ENCODE data around the gene CFAP97D2. TPM values are rescaled to one million over a fixed set of nuclear protein-coding genes. Genes with fewer than 3 reads are reported as not detected.

Gene CFAP97D2
- total RNA-seq, 2 experiments from 2014 or later = not detected

DNA sequence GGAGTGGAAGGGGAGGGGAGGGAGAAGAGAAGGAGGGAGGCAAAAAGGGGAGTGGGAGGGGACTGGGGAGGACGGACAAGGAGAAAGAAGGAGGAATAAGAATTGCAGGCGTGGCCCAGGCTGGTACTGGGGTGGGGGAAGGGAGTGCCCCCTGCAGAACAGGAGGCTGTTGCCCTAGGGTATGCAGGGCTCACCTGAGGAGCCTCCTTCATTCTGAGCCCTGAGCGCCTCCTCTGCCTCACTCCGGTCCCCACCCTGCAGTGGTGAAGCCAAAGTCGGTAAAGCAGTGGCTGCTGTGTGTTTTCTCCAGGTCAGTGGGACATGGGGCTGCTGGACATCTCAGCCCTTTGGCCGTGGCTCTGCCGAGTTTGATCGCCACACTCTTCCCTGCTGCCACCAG lies 46.6 kb downstream of the CFAP97D2 start:
- DNase-seq = no peak
- Mint-ChIP-seq H3K27ac (no peak overlapping the region), H3K4me1 (peaks cover 55% of the 10 kb centered on the region), H3K9me3 (no peaks in the 10 kb centered on the region), H3K27me3 (no peaks in the 10 kb centered on the region), H3K36me3 (no peaks in the 10 kb centered on the region), H3K4me3 (no peak overlapping the region)

DNA sequence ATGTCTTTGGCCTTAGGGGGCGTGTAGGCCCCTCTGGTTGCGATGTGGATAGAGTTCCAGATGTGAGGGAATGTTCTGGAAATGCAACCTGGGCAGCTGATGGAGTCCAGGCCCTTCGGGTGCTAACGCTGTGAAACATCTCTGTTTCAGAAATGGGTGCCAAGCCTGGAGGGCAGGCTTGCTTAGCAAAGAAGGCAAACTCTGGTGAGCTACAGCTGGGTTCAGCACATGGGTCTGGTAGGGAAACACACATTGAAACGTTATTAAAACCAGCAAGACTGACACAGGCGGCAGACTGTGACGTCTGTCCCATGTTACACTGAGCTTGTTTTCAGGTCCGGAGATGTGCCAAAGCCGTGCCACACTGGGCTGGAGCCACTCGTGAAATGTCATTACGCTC lies 47.0 kb downstream of the CFAP97D2 start:
- peaks cover 52% of the 10 kb centered on the region for H3K4me1 Mint-ChIP-seq
- H3K27ac Mint-ChIP-seq = no peak overlapping the region
- no peak for DNase-seq
- H3K4me3 Mint-ChIP-seq = no peak overlapping the region
- H3K9me3 Mint-ChIP-seq = no peaks in the 10 kb centered on the region
- H3K36me3 Mint-ChIP-seq = no peaks in the 10 kb centered on the region
- H3K27me3 Mint-ChIP-seq = no peaks in the 10 kb centered on the region

DNA sequence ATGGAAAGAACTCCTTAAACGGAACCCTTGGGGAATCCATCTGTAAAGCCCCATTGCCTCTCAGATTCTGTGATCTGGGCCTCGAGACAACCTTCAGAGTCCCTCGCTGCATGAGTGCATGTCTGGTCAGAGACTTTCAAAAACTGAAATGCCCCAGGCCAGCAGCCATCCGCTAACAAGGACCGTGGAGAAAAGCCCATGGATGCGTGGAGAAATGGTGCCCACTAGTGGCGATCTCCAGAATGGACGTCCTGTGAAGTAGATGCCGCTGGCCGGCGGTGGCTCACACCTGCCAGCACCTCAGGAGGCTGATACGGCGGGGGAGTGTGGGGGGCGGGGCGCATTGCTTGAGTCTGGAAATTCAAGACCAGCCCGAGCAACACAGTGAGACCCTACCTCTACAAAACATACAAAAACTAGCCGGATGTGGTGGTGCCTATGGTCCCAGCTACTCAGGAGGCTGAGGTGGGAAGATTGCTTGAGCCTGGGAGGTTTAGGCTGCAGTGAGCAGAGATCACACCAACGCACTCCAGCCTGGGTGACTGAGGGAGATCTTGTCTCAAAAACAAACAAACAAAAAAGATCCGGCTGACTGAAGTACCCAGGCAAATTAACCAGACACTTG lies 47.8 kb downstream of the CFAP97D2 start:
- Mint-ChIP-seq H3K27me3 (no peaks in the 10 kb centered on the region), H3K27ac (no peak overlapping the region), H3K36me3 (no peaks in the 10 kb centered on the region), H3K4me1 (peaks cover 44% of the 10 kb centered on the region), H3K4me3 (no peak overlapping the region), H3K9me3 (no peaks in the 10 kb centered on the region)
- DNase-seq = peak; percentile 78

DNA sequence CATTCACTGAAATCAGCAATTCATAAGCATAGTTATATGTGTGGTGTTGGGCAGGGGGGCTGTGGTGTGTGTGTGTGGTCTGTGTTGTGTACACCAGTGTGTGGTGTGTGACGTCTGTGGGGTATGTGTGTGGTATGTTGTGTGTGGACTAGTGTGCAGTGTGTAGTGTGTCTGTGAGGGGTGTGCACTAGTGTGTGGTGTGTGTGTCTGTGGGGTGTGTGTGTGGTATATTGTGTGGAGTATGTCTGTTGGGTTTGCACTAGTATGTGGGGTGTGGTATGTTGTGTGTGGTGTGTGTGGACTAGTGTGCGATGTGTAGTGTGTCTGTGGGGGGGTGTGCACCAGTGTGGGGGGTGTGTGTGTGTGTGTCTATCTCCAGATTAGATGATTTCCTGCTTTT lies 48.5 kb downstream of the CFAP97D2 start:
- Mint-ChIP-seq H3K9me3 (no peaks in the 10 kb centered on the region), H3K27ac (no peak overlapping the region), H3K4me3 (no peak overlapping the region), H3K27me3 (no peaks in the 10 kb centered on the region), H3K4me1 (peaks cover 38% of the 10 kb centered on the region), H3K36me3 (no peaks in the 10 kb centered on the region)
- no peak for DNase-seq

DNA sequence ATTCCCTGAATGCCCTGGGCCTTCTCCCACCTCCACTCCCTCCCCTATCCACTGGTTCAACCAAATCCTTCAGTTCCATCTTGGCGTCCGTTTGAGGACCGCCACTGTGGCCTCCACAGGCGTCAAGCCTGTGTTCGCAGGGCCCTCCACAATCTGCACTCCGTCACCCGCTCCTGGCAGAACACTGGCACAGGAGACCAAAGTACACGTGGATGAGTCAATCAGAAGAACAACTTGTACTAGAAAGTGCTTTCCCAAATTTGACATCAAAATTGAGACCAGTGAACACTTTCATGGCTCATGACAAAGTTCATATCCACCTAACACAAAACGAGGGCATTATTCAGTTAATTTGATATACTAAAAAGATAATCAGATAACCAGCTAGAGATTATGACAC lies 49.1 kb downstream of the CFAP97D2 start:
- Mint-ChIP-seq H3K9me3 (no peaks in the 10 kb centered on the region), H3K4me1 (peaks cover 34% of the 10 kb centered on the region)

DNA sequence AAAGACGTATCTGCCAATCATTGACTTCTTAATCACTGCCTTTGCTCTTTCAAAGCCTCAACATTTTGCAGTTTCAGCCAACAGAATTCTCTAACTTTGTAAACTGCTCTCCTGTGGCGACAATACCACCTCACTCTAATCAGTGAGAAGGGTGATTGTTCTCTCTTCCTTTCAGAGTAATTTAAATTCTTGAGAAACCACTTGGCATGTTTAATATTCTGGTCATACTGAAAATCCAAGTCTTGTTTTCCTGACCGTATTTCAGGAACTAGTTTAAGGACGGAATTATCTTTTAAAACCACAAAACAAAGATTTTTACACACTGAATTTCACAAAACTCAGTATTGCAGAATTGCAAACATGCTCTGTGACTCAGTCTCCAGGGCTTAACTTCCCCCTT lies 50.4 kb downstream of the CFAP97D2 start:
- H3K4me1 Mint-ChIP-seq = peaks cover 35% of the 10 kb centered on the region
- H3K27ac Mint-ChIP-seq = no peak overlapping the region
- H3K36me3 Mint-ChIP-seq = no peaks in the 10 kb centered on the region
- DNase-seq = no peak
- peaks cover 3% of the 10 kb centered on the region for H3K9me3 Mint-ChIP-seq
- no peaks in the 10 kb centered on the region for H3K27me3 Mint-ChIP-seq
- H3K4me3 Mint-ChIP-seq = no peak overlapping the region

More for the DNA sequence above, 49.1 kb downstream of the CFAP97D2 start:
- H3K27ac Mint-ChIP-seq = no peak overlapping the region
- no peak for DNase-seq
- H3K36me3 Mint-ChIP-seq = no peaks in the 10 kb centered on the region
- no peaks in the 10 kb centered on the region for H3K27me3 Mint-ChIP-seq
- no peak overlapping the region for H3K4me3 Mint-ChIP-seq

DNA sequence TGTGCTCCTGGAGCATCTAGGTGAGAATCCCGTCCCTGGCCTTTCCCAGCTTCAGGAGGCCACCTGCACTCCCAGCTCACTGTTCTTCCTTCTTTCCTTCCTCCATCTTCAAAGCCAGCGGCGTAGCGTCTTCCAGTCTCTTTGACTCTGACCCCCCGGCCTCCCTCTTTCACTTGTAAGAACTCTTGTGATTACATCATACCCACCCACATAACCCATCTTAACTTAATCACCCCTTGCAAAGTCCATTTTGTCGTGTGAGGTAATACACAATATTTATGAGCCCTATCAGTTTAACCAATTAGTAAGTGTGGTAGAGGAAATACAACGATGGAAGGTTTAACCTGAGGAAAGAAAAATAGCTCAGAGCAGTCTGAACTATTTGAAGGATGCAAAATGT lies 51.1 kb downstream of the CFAP97D2 start:
- Mint-ChIP-seq H3K36me3 (no peaks in the 10 kb centered on the region), H3K4me3 (no peak overlapping the region), H3K9me3 (peaks cover 4% of the 10 kb centered on the region), H3K27me3 (no peaks in the 10 kb centered on the region), H3K4me1 (peaks cover 30% of the 10 kb centered on the region), H3K27ac (peak overlapping the region; percentile 11)
- no peak for DNase-seq

DNA sequence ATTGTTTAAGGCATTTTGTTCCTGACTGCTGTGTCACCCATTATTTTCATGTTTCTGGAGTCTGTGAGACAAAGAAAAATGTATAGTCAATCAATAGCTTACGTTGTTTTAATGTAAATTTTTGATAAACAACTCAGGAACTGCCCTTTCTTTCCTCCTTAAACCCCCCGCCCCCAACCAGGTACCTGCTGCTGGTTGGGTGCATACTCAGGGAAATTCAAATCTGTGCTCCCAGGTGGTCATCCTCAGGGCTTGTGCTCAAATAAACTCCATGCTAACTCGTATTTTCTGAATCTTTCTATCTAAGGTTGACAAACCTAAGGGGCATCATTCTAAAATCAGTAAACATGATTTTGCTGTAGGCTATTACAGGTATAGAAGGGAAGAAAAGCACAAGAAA lies 51.5 kb downstream of the CFAP97D2 start:
- H3K4me3 Mint-ChIP-seq = no peak overlapping the region
- H3K36me3 Mint-ChIP-seq = peaks cover 4% of the 10 kb centered on the region

DNA sequence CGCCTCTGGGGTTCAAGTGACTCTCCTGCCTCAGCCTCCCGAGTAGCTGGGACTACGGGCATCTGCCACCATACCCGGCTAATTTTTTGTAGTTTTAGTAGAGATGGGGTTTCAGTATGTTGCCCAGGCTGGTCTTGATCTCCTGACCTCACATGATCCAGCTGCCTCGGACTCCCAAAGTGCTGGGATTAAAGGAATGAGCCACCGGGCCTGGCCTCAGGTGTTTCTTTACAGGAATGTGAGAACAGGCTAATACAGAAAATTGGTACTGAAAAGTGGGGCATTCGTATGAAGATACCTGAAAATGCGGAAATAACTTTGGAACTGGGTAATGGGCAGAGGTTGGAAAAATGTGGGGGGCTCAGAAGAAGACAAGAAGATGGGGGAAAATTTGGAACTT lies 52.8 kb downstream of the CFAP97D2 start:
- Mint-ChIP-seq H3K27me3 (no peaks in the 10 kb centered on the region), H3K4me3 (no peak overlapping the region), H3K4me1 (peaks cover 37% of the 10 kb centered on the region), H3K27ac (no peak overlapping the region), H3K36me3 (peaks cover 8% of the 10 kb centered on the region), H3K9me3 (peaks cover 4% of the 10 kb centered on the region)
- DNase-seq = no peak

More for the DNA sequence above, 51.5 kb downstream of the CFAP97D2 start:
- Mint-ChIP-seq H3K27me3 (no peaks in the 10 kb centered on the region), H3K9me3 (peaks cover 4% of the 10 kb centered on the region), H3K4me1 (peaks cover 34% of the 10 kb centered on the region), H3K27ac (no peak overlapping the region)
- DNase-seq = no peak

DNA sequence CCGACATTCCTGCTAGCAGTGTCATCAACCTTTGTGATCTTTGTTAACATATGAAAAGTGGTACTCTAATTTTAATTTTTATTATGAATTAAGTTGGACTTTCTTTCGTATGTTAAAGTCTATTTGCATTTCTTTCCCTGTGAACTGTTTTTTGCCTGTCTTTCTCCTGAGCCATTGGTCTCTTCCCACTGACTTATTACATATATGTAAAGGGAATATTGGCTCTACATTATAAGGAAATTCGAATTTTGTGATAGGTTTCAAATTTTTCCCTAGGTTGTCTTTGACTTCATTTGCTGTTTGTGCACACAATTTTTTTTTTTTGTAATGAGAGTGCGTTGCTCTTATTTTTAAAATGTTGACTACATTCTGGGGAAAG lies 55.2 kb downstream of the CFAP97D2 start:
- Mint-ChIP-seq H3K4me3 (peak overlapping the region; percentile 90), H3K36me3 (peaks cover 22% of the 10 kb centered on the region), H3K4me1 (peaks cover 41% of the 10 kb centered on the region), H3K9me3 (peaks cover 4% of the 10 kb centered on the region), H3K27me3 (no peaks in the 10 kb centered on the region), H3K27ac (peak overlapping the region; percentile 93)
- DNase-seq = no peak

DNA sequence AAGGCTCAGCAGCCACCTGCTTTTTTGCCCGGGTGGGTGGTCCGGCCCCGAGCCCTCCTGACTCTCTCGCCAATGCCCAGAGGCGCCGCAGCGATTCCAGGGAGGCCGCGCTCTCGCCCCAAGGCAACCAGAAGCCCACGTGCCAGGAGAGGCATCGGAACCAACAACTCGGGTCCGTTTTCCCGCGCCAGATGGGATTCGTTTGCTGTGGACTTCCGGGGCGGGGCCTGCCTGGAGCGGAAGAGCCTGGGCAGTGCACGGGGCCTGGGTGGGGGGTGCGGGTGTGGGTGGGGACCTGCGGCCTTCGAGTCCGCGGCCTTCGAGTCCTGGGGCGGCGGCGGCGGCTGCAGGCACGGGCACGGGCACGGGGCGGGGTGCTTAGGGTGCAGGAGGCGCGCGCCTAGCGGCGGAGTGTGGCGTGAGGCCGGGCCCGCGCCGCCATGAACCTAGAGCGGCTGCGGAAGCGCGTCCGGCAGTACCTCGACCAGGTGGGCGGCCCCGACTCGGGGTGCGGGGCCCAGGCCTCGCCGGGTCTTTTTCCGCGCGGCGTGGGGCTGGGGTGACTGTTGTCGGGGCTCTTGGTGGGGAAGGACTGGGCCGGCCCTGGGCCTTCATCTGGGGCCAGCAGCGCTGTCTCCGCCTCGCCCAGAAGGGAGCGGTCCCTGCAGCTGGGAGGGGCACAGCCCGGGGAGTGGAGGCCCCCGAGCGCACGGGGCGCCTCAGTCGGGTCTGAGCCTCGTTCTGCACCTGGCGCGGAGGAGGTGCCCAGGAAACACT lies 55.8 kb downstream of the CFAP97D2 start, which contains the start of gene CDC16:
Gene CDC16 (plus strand): TSS at position 253 of the 777 bp plus-strand sequence. CDS start 188 bp downstream, at position 441.
- Mint-ChIP-seq H3K9me3 (peaks cover 4% of the 10 kb centered on the region), H3K27me3 (no peaks in the 10 kb centered on the region), H3K27ac (peak within 1 kb of the TSS; percentile 93), H3K4me1 (peaks cover 39% of the 10 kb centered on the region), H3K4me3 (peak within 1 kb of the TSS; percentile 90), H3K36me3 (peaks cover 22% of the 10 kb centered on the region)
- DNase-seq = peak; percentile 91

DNA sequence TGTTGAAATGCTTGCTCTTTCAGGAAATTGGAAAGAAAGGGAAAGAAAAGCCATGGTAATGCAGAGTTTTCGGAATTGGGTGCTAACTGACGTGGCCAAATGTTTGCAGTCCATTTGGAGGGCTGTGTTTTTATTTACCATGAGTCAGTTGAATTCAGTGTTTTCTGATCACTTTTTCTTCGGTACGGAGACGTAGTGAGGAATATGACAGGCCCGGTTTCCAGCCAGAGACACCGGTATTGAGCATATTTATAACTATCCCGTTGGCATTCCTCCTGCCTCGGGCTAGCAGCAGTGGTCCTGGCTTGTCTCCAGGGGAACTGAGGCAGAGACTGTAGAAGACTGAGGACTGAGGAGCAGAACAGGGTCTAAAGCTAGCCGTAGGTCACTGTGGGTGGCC lies 56.6 kb downstream of the CFAP97D2 start:
- peaks cover 23% of the 10 kb centered on the region for H3K36me3 Mint-ChIP-seq
- H3K4me1 Mint-ChIP-seq = peaks cover 30% of the 10 kb centered on the region
- no peak for DNase-seq
- H3K27ac Mint-ChIP-seq = peak overlapping the region; percentile 86
- peak overlapping the region; percentile 90 for H3K4me3 Mint-ChIP-seq
- peaks cover 4% of the 10 kb centered on the region for H3K9me3 Mint-ChIP-seq
- H3K27me3 Mint-ChIP-seq = no peaks in the 10 kb centered on the region

DNA sequence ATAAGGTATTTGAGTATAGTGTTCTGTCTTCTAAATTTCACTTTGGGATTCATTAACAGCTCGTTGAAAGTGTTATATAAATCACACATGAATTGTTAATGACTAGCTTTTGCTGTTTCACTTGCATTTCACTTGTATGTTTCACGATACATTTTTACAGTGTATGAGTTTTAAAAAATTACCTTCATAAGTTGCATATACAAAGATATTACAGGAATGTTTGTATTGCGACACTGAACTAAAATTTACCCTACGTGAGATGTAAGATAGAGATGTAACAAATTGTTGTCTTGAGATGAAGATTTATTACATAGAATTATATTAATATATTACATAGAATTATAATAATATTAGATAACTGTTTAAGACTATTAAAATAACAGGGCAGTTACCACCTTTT lies 57.2 kb downstream of the CFAP97D2 start:
- no peak for DNase-seq
- Mint-ChIP-seq H3K4me3 (peak overlapping the region; percentile 90), H3K27ac (no peak overlapping the region), H3K27me3 (no peaks in the 10 kb centered on the region), H3K36me3 (peaks cover 26% of the 10 kb centered on the region), H3K4me1 (peaks cover 30% of the 10 kb centered on the region), H3K9me3 (peaks cover 4% of the 10 kb centered on the region)

DNA sequence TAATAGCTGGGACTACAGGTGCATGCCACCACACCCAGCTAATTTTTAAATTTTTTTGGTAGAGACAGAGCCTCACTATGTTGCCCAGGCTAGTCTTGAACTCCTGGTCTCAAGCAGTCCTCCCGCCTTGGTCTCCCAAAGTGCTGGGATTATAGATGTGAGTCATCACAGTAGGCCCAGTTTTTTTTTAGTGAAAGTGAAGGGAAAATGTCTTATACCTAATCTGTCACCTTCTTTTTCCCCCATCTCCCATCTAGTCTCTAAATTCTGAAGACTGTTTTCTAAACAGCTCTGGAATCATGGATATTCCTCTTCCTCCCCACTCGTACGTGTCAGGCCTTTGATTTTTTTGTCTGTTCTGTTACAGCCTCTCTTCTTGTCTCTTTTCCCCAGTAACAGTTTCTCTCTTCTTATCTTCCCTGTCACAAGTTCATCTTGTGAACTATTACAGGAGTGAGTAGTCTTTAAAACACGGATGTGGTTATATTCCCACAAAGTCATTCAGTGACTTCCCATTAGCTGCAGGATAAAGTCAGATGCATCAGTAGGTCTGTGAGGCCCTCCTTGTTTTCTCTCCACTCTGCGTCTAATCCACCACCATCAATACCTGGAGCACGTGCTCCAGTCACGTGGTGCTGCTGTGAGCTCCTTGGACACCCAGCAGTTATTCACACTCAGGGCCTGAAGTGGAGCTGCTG lies 58.5 kb downstream of the CFAP97D2 start:
- peaks cover 31% of the 10 kb centered on the region for H3K36me3 Mint-ChIP-seq
- H3K9me3 Mint-ChIP-seq = peaks cover 4% of the 10 kb centered on the region
- H3K27me3 Mint-ChIP-seq = no peaks in the 10 kb centered on the region
- H3K4me3 Mint-ChIP-seq = peak overlapping the region; percentile 9
- H3K4me1 Mint-ChIP-seq = peaks cover 30% of the 10 kb centered on the region
- H3K27ac Mint-ChIP-seq = no peak overlapping the region
- no peak for DNase-seq

DNA sequence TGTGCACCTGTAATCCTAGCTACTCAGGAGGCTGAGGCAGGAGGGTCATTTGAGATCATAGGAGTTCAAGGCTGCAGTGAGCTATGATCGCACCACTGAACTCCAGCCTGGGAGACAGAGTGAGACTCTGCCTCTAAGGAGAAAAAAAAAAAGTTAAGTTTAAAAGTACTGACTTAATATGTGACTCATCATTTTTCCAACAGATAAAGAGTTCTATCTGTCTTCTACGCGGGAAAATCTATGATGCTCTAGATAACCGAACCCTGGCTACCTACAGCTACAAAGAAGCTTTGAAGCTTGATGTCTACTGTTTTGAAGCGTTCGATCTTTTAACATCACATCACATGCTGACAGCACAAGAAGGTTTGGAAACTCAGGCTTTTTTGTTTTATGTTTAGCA lies 62.9 kb downstream of the CFAP97D2 start:
- peaks cover 44% of the 10 kb centered on the region for H3K36me3 Mint-ChIP-seq
- H3K4me3 Mint-ChIP-seq = no peak overlapping the region
- H3K27me3 Mint-ChIP-seq = no peaks in the 10 kb centered on the region
- H3K4me1 Mint-ChIP-seq = peaks cover 12% of the 10 kb centered on the region
- no peak overlapping the region for H3K27ac Mint-ChIP-seq
- DNase-seq = no peak
- no peaks in the 10 kb centered on the region for H3K9me3 Mint-ChIP-seq
